PFSK-1 (cell line): Measurements from ENCODE around the gene MAX.

Experiments used
- FOXP2 ChIP-seq: optimal IDR thresholded peaks from 2 replicates; pipeline ENCODE3; 2011; ENCODE audit warnings: borderline replicate concordance, control low read depth, inconsistent platforms; ENCODE audit not compliant: insufficient read depth; ENCODE audit errors: extremely low read length, extremely low read depth
- POLR2AphosphoS5 ChIP-seq: IDR thresholded peaks from 2 replicates; pipeline ENCODE4 v1.6.1; 2012; ENCODE audit warnings: low read depth, mild to moderate bottlenecking, control low read depth, low read length, moderate library complexity
- SIN3A ChIP-seq: IDR thresholded peaks from 2 replicates; pipeline ENCODE4 v1.6.1; 2012; ENCODE audit warnings: mild to moderate bottlenecking, low read length, moderate library complexity, borderline replicate concordance; ENCODE audit not compliant: insufficient read depth
- TAF1 ChIP-seq: IDR thresholded peaks from 2 replicates; pipeline ENCODE4 v1.6.1; 2012; ENCODE audit warnings: low read length, control low read depth, borderline replicate concordance; ENCODE audit not compliant: insufficient read depth
- TF ChIP-seq, protein P1 (sequence below), 2 experiments: IDR thresholded peaks; 2 replicates each; pipeline versions ENCODE4 v1.6.1 to v1.8.0; 2011 to 2012; ENCODE audit warnings: low read depth in 2 of 2, low read length in 2 of 2, control low read depth in 1 of 2, inconsistent platforms in 1 of 2, mild to moderate bottlenecking in 1 of 2, moderate library complexity in 1 of 2; ENCODE audit not compliant: insufficient read depth in 1 of 2

DNA sequence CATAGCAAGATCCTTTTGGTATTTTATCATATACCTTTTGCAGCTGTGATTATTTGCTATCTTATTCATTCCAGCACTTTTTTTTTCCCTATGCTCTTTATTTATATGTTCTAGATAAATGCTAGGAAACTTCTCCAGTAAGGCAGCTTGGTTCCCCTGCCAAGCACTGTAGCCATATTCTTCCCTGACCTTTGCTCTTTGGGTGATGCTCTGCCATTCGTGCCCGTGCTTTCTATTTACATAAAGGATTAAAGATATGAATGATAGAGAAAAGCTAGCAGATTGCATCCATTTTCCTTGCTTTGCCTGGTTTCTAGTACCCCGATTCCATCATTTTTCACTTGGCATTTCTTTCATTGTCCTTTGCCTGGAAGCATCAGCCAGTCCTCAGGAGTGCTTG is 73.4 kb downstream of the MAX start:
- TF ChIP-seq POLR2AphosphoS5 (no peak), SIN3A (no peak), TAF1 (no peak), FOXP2 (no peak)
- TF ChIP-seq, protein P1, sequence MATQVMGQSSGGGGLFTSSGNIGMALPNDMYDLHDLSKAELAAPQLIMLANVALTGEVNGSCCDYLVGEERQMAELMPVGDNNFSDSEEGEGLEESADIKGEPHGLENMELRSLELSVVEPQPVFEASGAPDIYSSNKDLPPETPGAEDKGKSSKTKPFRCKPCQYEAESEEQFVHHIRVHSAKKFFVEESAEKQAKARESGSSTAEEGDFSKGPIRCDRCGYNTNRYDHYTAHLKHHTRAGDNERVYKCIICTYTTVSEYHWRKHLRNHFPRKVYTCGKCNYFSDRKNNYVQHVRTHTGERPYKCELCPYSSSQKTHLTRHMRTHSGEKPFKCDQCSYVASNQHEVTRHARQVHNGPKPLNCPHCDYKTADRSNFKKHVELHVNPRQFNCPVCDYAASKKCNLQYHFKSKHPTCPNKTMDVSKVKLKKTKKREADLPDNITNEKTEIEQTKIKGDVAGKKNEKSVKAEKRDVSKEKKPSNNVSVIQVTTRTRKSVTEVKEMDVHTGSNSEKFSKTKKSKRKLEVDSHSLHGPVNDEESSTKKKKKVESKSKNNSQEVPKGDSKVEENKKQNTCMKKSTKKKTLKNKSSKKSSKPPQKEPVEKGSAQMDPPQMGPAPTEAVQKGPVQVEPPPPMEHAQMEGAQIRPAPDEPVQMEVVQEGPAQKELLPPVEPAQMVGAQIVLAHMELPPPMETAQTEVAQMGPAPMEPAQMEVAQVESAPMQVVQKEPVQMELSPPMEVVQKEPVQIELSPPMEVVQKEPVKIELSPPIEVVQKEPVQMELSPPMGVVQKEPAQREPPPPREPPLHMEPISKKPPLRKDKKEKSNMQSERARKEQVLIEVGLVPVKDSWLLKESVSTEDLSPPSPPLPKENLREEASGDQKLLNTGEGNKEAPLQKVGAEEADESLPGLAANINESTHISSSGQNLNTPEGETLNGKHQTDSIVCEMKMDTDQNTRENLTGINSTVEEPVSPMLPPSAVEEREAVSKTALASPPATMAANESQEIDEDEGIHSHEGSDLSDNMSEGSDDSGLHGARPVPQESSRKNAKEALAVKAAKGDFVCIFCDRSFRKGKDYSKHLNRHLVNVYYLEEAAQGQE (IDR thresholded peaks at IDR 0.05; ENCODE audit: insufficient read depth in 1 of 2, low read depth in 2 of 2, low read length in 2 of 2), result no peak
